A673 (cell line): Measurements from ENCODE around the gene PACRG. TPM values are rescaled to one million over a fixed set of nuclear protein-coding genes. Genes with fewer than 3 reads are reported as not detected.

ENCODE experiments used
- BruUV-seq: library from RNA; stranded (reverse); fragments of 400-500 nt; replicated peaks from 2 replicates; lab custom pipeline; 2021; lab: Mats Ljungman, UMichigan
- CTCF ChIA-PET: fragments of 300-600 bp; sonication (Branson Sonifier 250); formaldehyde crosslinking; loops from one replicate; lab custom pipeline; 2022; ENCODE audit warnings: antibody characterized with exemption; lab: Charles Lee
- POLR2A ChIA-PET: fragments of 300-600 bp; sonication (Branson Sonifier 250); formaldehyde crosslinking; loops from one replicate; lab custom pipeline; 2022; ENCODE audit warnings: antibody characterized with exemption; ENCODE audit not compliant: low non-redundant PET; lab: Charles Lee
- DNase-seq: peaks from one replicate; pipeline ENCODE4 v3.0.0-alpha.2; 2015; ENCODE audit warnings: low spot score
- H3K27ac ChIP-seq: fragments of 200-600 bp; sonication (generic); 2 replicates; pipeline ENCODE4 v1.5.1; 2016; ENCODE audit warnings: mixed run types, low read depth, mild to moderate bottlenecking, mixed read lengths, antibody characterized with exemption, low read length; ENCODE audit not compliant: poor library complexity, severe bottlenecking
- H3K27me3 ChIP-seq: fragments of 200-600 bp; sonication (generic); replicated peaks from 2 replicates; pipeline ENCODE4 v1.6.1; 2017; ENCODE audit warnings: mixed run types, low read depth, mild to moderate bottlenecking, mixed read lengths, antibody characterized with exemption, low read length; ENCODE audit not compliant: insufficient read depth, poor library complexity
- H3K36me3 ChIP-seq: fragments of 200-600 bp; sonication (generic); 2 replicates; pipeline ENCODE4 v1.6.1; 2016; ENCODE audit warnings: mixed run types, mild to moderate bottlenecking, mixed read lengths, antibody characterized with exemption, low read length; ENCODE audit not compliant: insufficient read depth, poor library complexity, severe bottlenecking
- H3K4me1 ChIP-seq: fragments of 200-600 bp; sonication (generic); 2 replicates; pipeline ENCODE4 v1.6.1; 2017; ENCODE audit warnings: mixed run types, mild to moderate bottlenecking, mixed read lengths, antibody characterized with exemption, low read length; ENCODE audit not compliant: insufficient read depth, poor library complexity, severe bottlenecking
- H3K4me3 ChIP-seq: fragments of 200-600 bp; sonication (generic); 2 replicates; pipeline ENCODE4 v1.5.1; 2016; ENCODE audit warnings: low read depth, mixed run types, mild to moderate bottlenecking, mixed read lengths, low read length; ENCODE audit not compliant: poor library complexity, severe bottlenecking
- H3K9me3 ChIP-seq: fragments of 200-600 bp; sonication (generic); 2 replicates; pipeline ENCODE4 v1.6.1; 2016; ENCODE audit warnings: mixed run types, low read depth, mild to moderate bottlenecking, mixed read lengths, antibody characterized with exemption, low read length; ENCODE audit not compliant: poor library complexity, severe bottlenecking
- EZH2 ChIP-seq: fragments of 200-600 bp; sonication (generic); IDR thresholded peaks from 2 replicates; pipeline ENCODE4 v1.6.1; 2017; ENCODE audit warnings: borderline replicate concordance, low read depth, mild to moderate bottlenecking, mixed read lengths, antibody characterized with exemption, low read length; ENCODE audit not compliant: poor library complexity, severe bottlenecking
- intact Hi-C: fragments of 100-400 bp; cut with micrococcal nuclease; formaldehyde crosslinking; loops from one replicate; pipeline ENCODE4 v1.10.0; 2022; ENCODE audit not compliant: unreplicated experiment
- total RNA-seq: library from RNA; stranded (reverse); gene quantifications from 2 replicates; pipeline ENCODE4 v1.2.3, GENCODE V29; 2021
- TF ChIP-seq, protein P1 (sequence below): fragments of 300-800, 200-600 bp; sonication (generic); conservative IDR thresholded peaks from 2 replicates; pipeline ENCODE4 v1.5.1; 2017; ENCODE audit warnings: low read depth, mild to moderate bottlenecking, antibody characterized with exemption, low read length, moderate library complexity, mixed read lengths

The PACRG gene
- total RNA-seq, 1 experiment from 2014 or later: not detected

DNA sequence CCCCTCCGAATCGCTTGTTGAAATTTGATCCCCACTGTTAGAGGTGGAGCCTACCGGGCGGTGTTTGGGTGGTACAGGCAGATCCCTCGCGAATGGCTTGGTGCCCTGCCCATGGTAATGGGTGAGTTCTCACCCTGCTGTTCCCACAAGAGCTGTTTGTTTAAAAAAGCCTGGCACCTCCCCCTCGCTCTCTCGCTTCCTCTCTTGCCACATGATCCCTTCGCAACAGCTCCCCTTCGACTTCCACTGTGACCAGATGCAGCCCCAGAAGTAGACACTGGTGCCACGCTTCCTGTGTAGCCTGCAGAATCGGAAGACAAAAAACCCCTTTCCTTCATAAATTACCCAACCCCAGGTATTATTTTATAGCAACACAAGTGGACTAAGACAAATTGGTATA lies 394.6 kb downstream of the PACRG start:
- no peak overlapping the region for H3K4me3 ChIP-seq
- TF ChIP-seq EZH2: no peak
- TF ChIP-seq, protein P1, sequence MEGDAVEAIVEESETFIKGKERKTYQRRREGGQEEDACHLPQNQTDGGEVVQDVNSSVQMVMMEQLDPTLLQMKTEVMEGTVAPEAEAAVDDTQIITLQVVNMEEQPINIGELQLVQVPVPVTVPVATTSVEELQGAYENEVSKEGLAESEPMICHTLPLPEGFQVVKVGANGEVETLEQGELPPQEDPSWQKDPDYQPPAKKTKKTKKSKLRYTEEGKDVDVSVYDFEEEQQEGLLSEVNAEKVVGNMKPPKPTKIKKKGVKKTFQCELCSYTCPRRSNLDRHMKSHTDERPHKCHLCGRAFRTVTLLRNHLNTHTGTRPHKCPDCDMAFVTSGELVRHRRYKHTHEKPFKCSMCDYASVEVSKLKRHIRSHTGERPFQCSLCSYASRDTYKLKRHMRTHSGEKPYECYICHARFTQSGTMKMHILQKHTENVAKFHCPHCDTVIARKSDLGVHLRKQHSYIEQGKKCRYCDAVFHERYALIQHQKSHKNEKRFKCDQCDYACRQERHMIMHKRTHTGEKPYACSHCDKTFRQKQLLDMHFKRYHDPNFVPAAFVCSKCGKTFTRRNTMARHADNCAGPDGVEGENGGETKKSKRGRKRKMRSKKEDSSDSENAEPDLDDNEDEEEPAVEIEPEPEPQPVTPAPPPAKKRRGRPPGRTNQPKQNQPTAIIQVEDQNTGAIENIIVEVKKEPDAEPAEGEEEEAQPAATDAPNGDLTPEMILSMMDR: no peak
- no peaks in the 10 kb centered on the region for H3K9me3 ChIP-seq
- no peak overlapping the region for H3K27ac ChIP-seq
- BruUV-seq: no TSS peak
- CTCF ChIA-PET: no interaction called here
- no peaks in the 10 kb centered on the region for H3K36me3 ChIP-seq
- intact Hi-C loops: no loop called here
- DNase-seq: no peak
- H3K27me3 ChIP-seq: no peaks in the 10 kb centered on the region
- H3K4me1 ChIP-seq: no peaks in the 10 kb centered on the region
- POLR2A ChIA-PET: interaction anchor here (0.7 kb wide), 1 partner anchor 880 kb away, joined by 3 read pairs; no protein-coding TSS in a partner anchor

DNA sequence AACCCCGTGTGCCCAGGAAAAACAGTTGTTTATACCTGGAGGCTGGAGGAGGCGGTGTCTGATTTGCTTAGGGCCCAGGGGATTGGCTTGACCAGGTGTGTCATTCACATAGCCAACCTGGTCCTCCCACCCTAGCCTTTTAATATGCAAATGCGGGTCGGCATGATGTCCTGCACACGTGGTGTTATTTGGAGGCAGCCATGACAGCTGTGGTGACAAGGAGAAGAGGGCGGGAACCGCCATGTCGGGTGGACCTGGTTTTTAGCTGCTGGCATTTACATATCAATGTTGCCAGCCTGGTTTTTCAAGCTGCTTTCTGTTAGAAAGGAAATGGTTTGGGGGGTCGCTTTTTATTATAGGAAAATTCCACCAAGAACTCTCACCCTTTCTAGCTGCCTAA lies 395.3 kb downstream of the PACRG start:
- intact Hi-C loops: no loop called here
- Histone ChIP-seq H3K9me3 (no peaks in the 10 kb centered on the region), H3K4me3 (no peak overlapping the region), H3K27ac (no peak overlapping the region), H3K4me1 (no peaks in the 10 kb centered on the region), H3K27me3 (no peaks in the 10 kb centered on the region), H3K36me3 (no peaks in the 10 kb centered on the region)
- DNase-seq: no peak
- POLR2A ChIA-PET: no interaction called here
- CTCF ChIA-PET: no interaction called here
- no TSS peak for BruUV-seq
- TF ChIP-seq, protein P1: no peak
- no peak for TF ChIP-seq EZH2

DNA sequence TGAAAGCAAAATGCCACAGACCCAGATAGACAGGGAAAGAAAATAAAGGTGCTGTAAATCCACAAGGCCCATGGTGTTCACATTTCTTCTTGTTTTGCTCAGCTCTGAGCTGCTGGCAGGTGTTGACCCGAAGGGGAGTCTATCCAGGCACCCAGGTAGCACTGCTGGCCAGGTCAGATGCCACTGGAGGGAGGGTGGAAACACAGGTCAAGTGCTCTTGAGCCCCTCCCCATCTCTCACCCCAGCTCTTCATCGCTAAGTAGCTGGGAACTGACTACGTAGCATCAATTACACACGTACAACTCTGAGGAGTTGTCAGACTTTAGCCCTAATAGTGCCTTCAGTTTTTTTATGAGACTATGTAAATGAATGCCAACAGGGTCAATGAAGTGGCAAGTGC lies 399.0 kb downstream of the PACRG start:
- DNase-seq: no peak
- H3K4me3 ChIP-seq: no peak overlapping the region
- H3K27me3 ChIP-seq: no peaks in the 10 kb centered on the region
- BruUV-seq: no TSS peak
- H3K9me3 ChIP-seq: no peaks in the 10 kb centered on the region
- no peaks in the 10 kb centered on the region for H3K36me3 ChIP-seq
- TF ChIP-seq, protein P1: no peak
- TF ChIP-seq EZH2: no peak
- H3K27ac ChIP-seq: no peak overlapping the region
- ChIA-PET POLR2A (no interaction called here), CTCF (no interaction called here)
- intact Hi-C loops: no loop called here
- no peaks in the 10 kb centered on the region for H3K4me1 ChIP-seq
